T-helper 17 cell (primary cell): ENCODE measurements around the gene ICE2. TPM values are rescaled to one million over a fixed set of nuclear protein-coding genes. Genes with fewer than 3 reads are reported as not detected.
"Not testable (repeated sequence)": the region's sequence is repeated elsewhere in the genome, so short reads cannot be mapped to it uniquely, and the experiment has no call there.

Experiments used
- ATAC-seq: fragments of 150-1000 bp; cut with Tn5 transposase; 2 replicates; pipeline ENCODE4 v1.10.0; 2021; ENCODE audit warnings: mild to moderate bottlenecking, moderate library complexity
- DNase-seq, 3 donors: peaks; one replicate each; pipeline versions ENCODE4 v3.0.0 to v3.0.0-alpha.2; 2020 to 2021
- H3K9me3 ChIP-seq: one replicate; pipeline ENCODE4 v1.7.0; 2013; ENCODE audit warnings: low read length, mild to moderate bottlenecking; ENCODE audit not compliant: control insufficient read depth, poor library complexity, severe bottlenecking
- H3K27ac Mint-ChIP-seq: one replicate; pipeline ENCODE4 v1.8.0; 2022; ENCODE audit warnings: mild to moderate bottlenecking, moderate library complexity, mixed read lengths
- H3K27me3 Mint-ChIP-seq: one replicate; pipeline ENCODE4 v1.8.0; 2022; ENCODE audit warnings: mixed read lengths
- H3K36me3 Mint-ChIP-seq: one replicate; pipeline ENCODE4 v1.8.0; 2022; ENCODE audit warnings: low read depth, mixed read lengths
- H3K4me1 Mint-ChIP-seq: one replicate; pipeline ENCODE4 v1.8.0; 2022; ENCODE audit warnings: mild to moderate bottlenecking, mixed read lengths
- H3K4me3 Mint-ChIP-seq: one replicate; pipeline ENCODE4 v1.8.0; 2022; ENCODE audit warnings: mild to moderate bottlenecking, moderate library complexity, mixed read lengths
- total RNA-seq, 4 donors: library from RNA in 2 of 4; stranded (reverse) in 2 of 4; gene quantifications; one replicate each; pipeline ENCODE4 v1.2.3 and lab custom pipeline; 2022 to 2026

Gene ICE2
- total RNA-seq, 2 donors from 2014 or later, result 32.9 to 39.8 TPM

GRCh38 chr15:60420203-60420716 lies 58.7 kb downstream of the ICE2 start:
- H3K4me1 Mint-ChIP-seq, result peaks cover 11% of the 10 kb centered on the region
- H3K27ac Mint-ChIP-seq, result peak overlapping the region; percentile 10

GRCh38 chr15:60419753-60420152 lies 59.2 kb downstream of the ICE2 start:
- no peaks in the 10 kb centered on the region for H3K27me3 Mint-ChIP-seq
- H3K4me3 Mint-ChIP-seq, result no peak overlapping the region
- ATAC-seq (no peak), DNase-seq (no peak)
- peak overlapping the region; percentile 10 for H3K27ac Mint-ChIP-seq
- H3K36me3 Mint-ChIP-seq, result peaks cover 9% of the 10 kb centered on the region
- peaks cover 11% of the 10 kb centered on the region for H3K4me1 Mint-ChIP-seq
- H3K9me3 ChIP-seq, result no peaks in the 10 kb centered on the region

More at GRCh38 chr15:60420203-60420716, 58.7 kb downstream of the ICE2 start:
- no peak for DNase-seq
- no peak overlapping the region for H3K4me3 Mint-ChIP-seq
- no peaks in the 10 kb centered on the region for H3K27me3 Mint-ChIP-seq
- peaks cover 9% of the 10 kb centered on the region for H3K36me3 Mint-ChIP-seq
- H3K9me3 ChIP-seq, result no peaks in the 10 kb centered on the region
- ATAC-seq, result no peak

- Mint-ChIP-seq H3K27me3 (no peaks in the 10 kb centered on the region), H3K27ac (no peak overlapping the region), H3K4me3 (no peak overlapping the region), H3K36me3 (peaks cover 4% of the 10 kb centered on the region), H3K4me1 (peaks cover 7% of the 10 kb centered on the region)
- no peaks in the 10 kb centered on the region for H3K9me3 ChIP-seq
- no peak for ATAC-seq
- no peak for DNase-seq
These were observed 60.8 kb downstream of the ICE2 start for GRCh38 chr15:60418096-60418495.

- DNase-seq (no peak), ATAC-seq (no peak)
- Mint-ChIP-seq H3K27me3 (no peaks in the 10 kb centered on the region), H3K4me1 (peaks cover 7% of the 10 kb centered on the region), H3K27ac (no peak overlapping the region), H3K4me3 (no peak overlapping the region), H3K36me3 (peaks cover 4% of the 10 kb centered on the region)
- H3K9me3 ChIP-seq, result no peaks in the 10 kb centered on the region
These were observed 61.8 kb downstream of the ICE2 start for GRCh38 chr15:60417112-60417511.

GRCh38 chr15:60416484-60416883 lies 62.5 kb downstream of the ICE2 start:
- H3K27ac Mint-ChIP-seq, result no peak overlapping the region

GRCh38 chr15:60414016-60414682 lies 64.8 kb downstream of the ICE2 start:
- Mint-ChIP-seq H3K27me3 (no peaks in the 10 kb centered on the region), H3K4me3 (no peak overlapping the region), H3K4me1 (peaks cover 7% of the 10 kb centered on the region), H3K36me3 (no peaks in the 10 kb centered on the region), H3K27ac (no peak overlapping the region)
- ATAC-seq (no peak), DNase-seq (no peak)
- H3K9me3 ChIP-seq, result no peaks in the 10 kb centered on the region

More at GRCh38 chr15:60416484-60416883, 62.5 kb downstream of the ICE2 start:
- Mint-ChIP-seq H3K4me1 (peaks cover 7% of the 10 kb centered on the region), H3K36me3 (peaks cover 4% of the 10 kb centered on the region), H3K4me3 (no peak overlapping the region), H3K27me3 (no peaks in the 10 kb centered on the region)
- ATAC-seq, result no peak
- DNase-seq, result no peak
- no peaks in the 10 kb centered on the region for H3K9me3 ChIP-seq

- H3K4me3 Mint-ChIP-seq, result no peak overlapping the region
These were observed 65.6 kb downstream of the ICE2 start for GRCh38 chr15:60413231-60413824.

GRCh38 chr15:60412807-60413206 lies 66.1 kb downstream of the ICE2 start:
- not testable (repeated sequence) for DNase-seq, H3K27ac Mint-ChIP-seq, H3K9me3 ChIP-seq, ATAC-seq, H3K4me3 Mint-ChIP-seq, H3K36me3 Mint-ChIP-seq, H3K27me3 Mint-ChIP-seq, H3K4me1 Mint-ChIP-seq

More at GRCh38 chr15:60413231-60413824, 65.6 kb downstream of the ICE2 start:
- peaks cover 11% of the 10 kb centered on the region for H3K4me1 Mint-ChIP-seq
- no peak overlapping the region for H3K27ac Mint-ChIP-seq
- ATAC-seq, result no peak
- no peak for DNase-seq
- H3K9me3 ChIP-seq, result no peaks in the 10 kb centered on the region
- no peaks in the 10 kb centered on the region for H3K36me3 Mint-ChIP-seq
- H3K27me3 Mint-ChIP-seq, result no peaks in the 10 kb centered on the region

- Mint-ChIP-seq H3K27me3 (no peaks in the 10 kb centered on the region), H3K4me3 (no peak overlapping the region), H3K36me3 (no peaks in the 10 kb centered on the region)
These were observed 67.0 kb downstream of the ICE2 start for GRCh38 chr15:60411774-60412425.

GRCh38 chr15:60410350-60410749 lies 68.6 kb downstream of the ICE2 start:
- H3K27me3 Mint-ChIP-seq, H3K9me3 ChIP-seq, H3K27ac Mint-ChIP-seq, DNase-seq, H3K4me3 Mint-ChIP-seq, H3K36me3 Mint-ChIP-seq, ATAC-seq: not testable (repeated sequence)
- peaks cover 11% of the 10 kb centered on the region for H3K4me1 Mint-ChIP-seq

More at GRCh38 chr15:60411774-60412425, 67.0 kb downstream of the ICE2 start:
- ATAC-seq (no peak), DNase-seq (no peak)
- Mint-ChIP-seq H3K4me1 (peaks cover 9% of the 10 kb centered on the region), H3K27ac (no peak overlapping the region)
- H3K9me3 ChIP-seq, result no peaks in the 10 kb centered on the region

- H3K27me3 Mint-ChIP-seq, result no peaks in the 10 kb centered on the region
- H3K4me1 Mint-ChIP-seq, result peaks cover 9% of the 10 kb centered on the region
- H3K27ac Mint-ChIP-seq, result peak overlapping the region; percentile 29
- peak overlapping the region; percentile 10 for H3K4me3 Mint-ChIP-seq
- ATAC-seq (peak; percentile 79), DNase-seq (no peak)
- no peaks in the 10 kb centered on the region for H3K9me3 ChIP-seq
- no peaks in the 10 kb centered on the region for H3K36me3 Mint-ChIP-seq
These were observed 70.4 kb downstream of the ICE2 start for GRCh38 chr15:60408463-60408981.

- Mint-ChIP-seq H3K4me3 (no peak overlapping the region), H3K27ac (no peak overlapping the region)
- no peak for ATAC-seq
These were observed 71.5 kb downstream of the ICE2 start for GRCh38 chr15:60407415-60407805.

More at GRCh38 chr15:60407415-60407805, 71.5 kb downstream of the ICE2 start:
- no peak for DNase-seq
- H3K4me1 Mint-ChIP-seq, result peaks cover 9% of the 10 kb centered on the region
- no peaks in the 10 kb centered on the region for H3K27me3 Mint-ChIP-seq
- H3K36me3 Mint-ChIP-seq, result no peaks in the 10 kb centered on the region
- H3K9me3 ChIP-seq, result no peaks in the 10 kb centered on the region
